Activated CD4-positive, alpha-beta memory T cell treated with anti-CD3 and anti-CD28 coated beads for 36 hours (primary cell): ENCODE data around the gene PEX1. TPM values are rescaled to one million over a fixed set of nuclear protein-coding genes. Genes with fewer than 3 reads are reported as not detected.
"Not testable (repeated sequence)": the region's sequence is repeated elsewhere in the genome, so short reads cannot be mapped to it uniquely, and the experiment has no call there.

Experiments
- CTCF ChIA-PET: fragments of 350-600 bp; sonication (Branson Sonifier 250); formaldehyde crosslinking; loops from one replicate; lab custom pipeline; 2021; ENCODE audit warnings: antibody characterized with exemption, inconsistent platforms; lab: Charles Lee
- POLR2A ChIA-PET: fragments of 350-600 bp; sonication (Branson Sonifier 250); formaldehyde crosslinking; loops from one replicate; lab custom pipeline; 2021; ENCODE audit warnings: antibody characterized with exemption; lab: Charles Lee
- DNase-seq: peaks from one replicate; pipeline ENCODE4 v3.0.0-alpha.2; 2020
- H3K27ac Mint-ChIP-seq: one replicate; pipeline ENCODE4 v1.8.0; 2021; ENCODE audit warnings: mixed read lengths
- H3K27me3 Mint-ChIP-seq: one replicate; pipeline ENCODE4 v1.8.0; 2021; ENCODE audit warnings: mixed read lengths
- H3K36me3 Mint-ChIP-seq: one replicate; pipeline ENCODE4 v1.8.0; 2021; ENCODE audit warnings: mixed read lengths
- H3K4me1 Mint-ChIP-seq: one replicate; pipeline ENCODE4 v1.8.0; 2021; ENCODE audit warnings: low read depth, mixed read lengths
- H3K4me3 Mint-ChIP-seq: one replicate; pipeline ENCODE4 v1.8.0; 2021; ENCODE audit warnings: mild to moderate bottlenecking, mixed read lengths
- H3K9me3 Mint-ChIP-seq: one replicate; pipeline ENCODE4 v1.8.0; 2021; ENCODE audit warnings: mixed read lengths
- intact Hi-C: fragments of 100-400 bp; cut with micrococcal nuclease; formaldehyde crosslinking; loops from one replicate; pipeline ENCODE4 v1.15.1; 2023
- total RNA-seq, 2 experiments: library from RNA; stranded (reverse); gene quantifications; one replicate each; pipeline ENCODE4 v1.2.3, GENCODE V29; 2021

Gene PEX1
- 10 to 100 TPM; 16.9 to 17.0 TPM for total RNA-seq

DNA sequence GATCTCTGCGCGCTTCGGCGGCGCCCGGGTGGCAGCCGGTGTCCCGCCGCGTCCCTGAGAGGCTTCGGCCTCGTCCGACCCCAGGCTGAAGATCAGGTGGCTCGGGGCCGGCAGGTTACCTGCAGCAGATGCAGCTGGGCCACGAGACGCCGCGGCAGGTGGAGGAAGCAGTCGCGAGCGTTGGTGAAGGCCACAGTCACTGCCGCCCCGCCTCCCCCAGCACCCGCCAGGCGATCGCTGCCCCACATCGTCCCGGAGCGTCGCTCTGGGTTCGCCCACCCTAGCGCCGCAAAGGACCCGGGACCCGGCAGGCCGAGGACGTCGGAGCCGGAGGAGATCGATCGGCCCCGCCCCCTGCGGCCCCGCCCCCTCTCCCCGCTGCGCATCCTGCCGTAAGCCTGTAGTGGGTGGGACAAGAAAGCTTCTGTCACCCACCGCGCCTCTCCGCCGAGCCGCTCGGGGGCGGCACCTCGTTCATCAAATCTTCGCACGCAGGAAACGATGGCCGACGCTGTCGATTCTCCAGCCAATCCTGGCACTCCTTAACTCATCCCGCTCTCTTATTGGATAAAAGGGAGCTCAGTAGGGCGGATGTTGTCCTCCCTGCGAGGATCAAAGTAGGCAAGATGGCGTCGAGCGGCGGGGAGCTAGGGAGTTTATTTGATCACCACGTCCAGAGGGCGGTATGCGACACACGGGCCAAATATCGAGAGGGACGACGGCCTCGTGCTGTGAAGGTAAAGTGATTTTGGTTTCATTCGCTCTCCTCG, at the start of gene PEX1, which contains the start of gene RBM48:
Gene PEX1, minus strand, starts transcription at position 333 of the 770 bp plus-strand sequence. Its CDS starts 85 bp downstream, at position 248.
Gene RBM48, plus strand, starts transcription at position 608 of the 770 bp plus-strand sequence. Its CDS starts 19 bp downstream, at position 627.
- peak; percentile 98 for DNase-seq
- POLR2A ChIA-PET: interaction anchor here (0.5 to 1.4 kb wide), 9 partner anchors 60 to 703 kb away, joined by 3 to 9 read pairs (median 5); partner anchors contain the start of genes ANKIB1, CDK6, FAM133B and GATAD1
- CTCF ChIA-PET: interaction anchor here (0.7 to 2.3 kb wide), 22 partner anchors 11 to 704 kb away, joined by 3 to 19 read pairs (median 4); partner anchors contain the start of genes ANKIB1, CYP51A1, FAM133B and GATAD1
- Mint-ChIP-seq H3K4me1 (peaks cover 23% of the 10 kb centered on the region), H3K27ac (peak within 1 kb of the TSS; percentile 89), H3K27me3 (peaks cover 2% of the 10 kb centered on the region), H3K4me3 (peak within 1 kb of the TSS; percentile 90), H3K36me3 (peaks cover 10% of the 10 kb centered on the region), H3K9me3 (no peaks in the 10 kb centered on the region)
- intact Hi-C loops: loop anchor here (1.0 to 5.0 kb wide), 13 partner anchors 62 to 704 kb away; partner anchors contain the start of genes AKAP9, ANKIB1, CYP51A1 and FAM133B

DNA sequence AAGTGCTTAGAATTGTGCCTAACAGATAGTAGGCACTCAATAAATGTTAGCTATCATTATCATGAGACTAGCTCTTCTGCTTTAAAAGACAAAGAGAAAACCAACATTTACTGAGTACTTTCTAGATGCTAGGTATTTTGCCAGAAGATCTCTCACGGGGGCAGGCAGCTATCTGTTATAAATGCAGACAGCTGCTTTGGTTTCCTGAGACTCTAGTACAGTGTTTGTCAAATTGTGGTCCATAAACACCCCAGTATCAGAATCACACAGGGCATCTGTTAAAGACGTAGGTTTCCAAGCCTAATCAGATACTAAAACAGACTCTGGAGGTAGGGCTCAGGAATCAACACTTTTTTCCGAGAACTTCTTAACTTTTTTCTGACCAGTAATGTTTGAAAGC, 48.0 kb upstream of the PEX1 start:
- CTCF ChIA-PET: no interaction called here

GRCh38 chr7:92569137-92569536, 40.8 kb upstream of the PEX1 start:
- H3K27ac Mint-ChIP-seq: peak overlapping the region; percentile 47
- H3K4me1 Mint-ChIP-seq: peaks cover 2% of the 10 kb centered on the region
- DNase-seq: no peak
- no peak overlapping the region for H3K4me3 Mint-ChIP-seq
- intact Hi-C loops: no loop called here
- ChIA-PET POLR2A (no interaction called here), CTCF (no interaction called here)
- H3K27me3 Mint-ChIP-seq: no peaks in the 10 kb centered on the region
- H3K36me3 Mint-ChIP-seq: peaks cover 25% of the 10 kb centered on the region
- no peaks in the 10 kb centered on the region for H3K9me3 Mint-ChIP-seq

More for the DNA sequence above, 48.0 kb upstream of the PEX1 start:
- Mint-ChIP-seq H3K4me1 (peaks cover 4% of the 10 kb centered on the region), H3K27ac (no peak overlapping the region), H3K36me3 (peaks cover 39% of the 10 kb centered on the region), H3K4me3 (no peak overlapping the region), H3K27me3 (no peaks in the 10 kb centered on the region), H3K9me3 (no peaks in the 10 kb centered on the region)
- POLR2A ChIA-PET: no interaction called here
- DNase-seq: no peak
- intact Hi-C loops: no loop called here

DNA sequence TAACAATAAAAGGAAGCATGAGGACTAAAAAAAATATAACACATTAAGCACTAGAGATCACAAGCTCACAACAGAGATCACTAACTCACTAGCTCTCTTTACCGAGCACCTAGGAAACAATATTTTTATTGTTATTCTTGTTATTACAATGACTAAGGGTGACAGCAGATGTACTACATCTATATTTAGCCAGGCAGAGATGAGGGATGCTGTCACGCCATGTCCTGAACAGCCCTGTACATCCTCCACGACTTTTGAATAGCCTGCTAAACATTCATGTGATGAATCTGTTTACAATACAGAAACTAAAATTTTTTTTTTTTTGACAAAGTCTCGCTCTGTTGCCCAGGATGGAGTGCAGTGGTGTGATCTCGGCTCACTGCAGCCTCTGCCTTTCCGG, 39.1 kb upstream of the PEX1 start:
- intact Hi-C loops: no loop called here
- H3K27ac Mint-ChIP-seq: no peak overlapping the region
- no peak for DNase-seq
- peaks cover 24% of the 10 kb centered on the region for H3K36me3 Mint-ChIP-seq
- no peaks in the 10 kb centered on the region for H3K9me3 Mint-ChIP-seq
- H3K27me3 Mint-ChIP-seq: no peaks in the 10 kb centered on the region
- no peak overlapping the region for H3K4me3 Mint-ChIP-seq
- ChIA-PET CTCF (interaction anchor here (1.2 to 1.6 kb wide), 2 partner anchors 39 to 42 kb away, joined by 3 to 4 read pairs; partner anchors contain the start of genes PEX1 and RBM48), POLR2A (no interaction called here)
- no peaks in the 10 kb centered on the region for H3K4me1 Mint-ChIP-seq

GRCh38 chr7:92563345-92563744, 35.0 kb upstream of the PEX1 start:
- CTCF ChIA-PET: interaction anchor here (0.8 kb wide), 1 partner anchor 47 kb away, joined by 3 read pairs; no protein-coding TSS in a partner anchor
- intact Hi-C loops: no loop called here
- Mint-ChIP-seq H3K4me1 (no peaks in the 10 kb centered on the region), H3K36me3 (peaks cover 18% of the 10 kb centered on the region), H3K9me3 (no peaks in the 10 kb centered on the region), H3K27ac (no peak overlapping the region), H3K4me3 (no peak overlapping the region), H3K27me3 (no peaks in the 10 kb centered on the region)
- no peak for DNase-seq
- POLR2A ChIA-PET: interaction anchor here (1.1 kb wide), 2 partner anchors 11 to 24 kb away, joined by 3 read pairs; no protein-coding TSS in a partner anchor

- Mint-ChIP-seq H3K27ac (no peak overlapping the region), H3K4me3 (no peak overlapping the region), H3K27me3 (no peaks in the 10 kb centered on the region), H3K36me3 (peaks cover 14% of the 10 kb centered on the region), H3K4me1 (no peaks in the 10 kb centered on the region), H3K9me3 (no peaks in the 10 kb centered on the region)
- intact Hi-C loops: no loop called here
- DNase-seq: no peak
- POLR2A ChIA-PET: no interaction called here
- CTCF ChIA-PET: no interaction called here
These were observed 32.3 kb upstream of the PEX1 start for GRCh38 chr7:92560602-92561001.

DNA sequence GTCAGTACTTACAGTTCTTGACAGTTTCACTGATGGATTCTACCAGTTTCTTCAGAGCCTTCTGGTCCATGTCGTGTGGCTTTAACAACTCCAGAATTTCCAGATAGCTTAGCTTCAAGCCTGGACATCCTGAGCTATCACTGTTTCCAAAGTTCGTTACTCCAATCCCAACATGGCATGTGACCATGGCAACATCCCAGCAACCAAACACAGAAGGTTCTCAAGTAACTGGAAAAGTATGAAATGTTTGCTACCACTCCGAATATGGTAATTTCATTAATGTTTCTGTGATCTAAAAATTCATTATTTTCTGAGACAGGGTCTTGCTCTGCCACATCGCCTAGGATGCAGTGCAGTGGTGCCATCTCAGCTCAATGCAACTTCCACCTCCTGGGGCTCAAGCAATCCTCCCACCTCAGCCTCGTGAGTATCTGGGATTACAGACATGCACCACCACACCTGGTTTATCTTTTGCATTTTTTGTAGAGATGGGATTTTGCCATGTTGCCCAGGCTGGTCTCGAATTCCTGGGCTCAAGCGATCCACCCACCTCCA, 29.6 kb upstream of the PEX1 start:
- Mint-ChIP-seq H3K9me3 (no peaks in the 10 kb centered on the region), H3K36me3 (peaks cover 10% of the 10 kb centered on the region), H3K4me3 (no peak overlapping the region), H3K4me1 (no peaks in the 10 kb centered on the region), H3K27ac (no peak overlapping the region), H3K27me3 (no peaks in the 10 kb centered on the region)
- CTCF ChIA-PET: no interaction called here
- DNase-seq: no peak
- intact Hi-C loops: no loop called here
- POLR2A ChIA-PET: interaction anchor here (0.9 kb wide), 1 partner anchor 32 kb away, joined by 3 read pairs; no protein-coding TSS in a partner anchor

DNA sequence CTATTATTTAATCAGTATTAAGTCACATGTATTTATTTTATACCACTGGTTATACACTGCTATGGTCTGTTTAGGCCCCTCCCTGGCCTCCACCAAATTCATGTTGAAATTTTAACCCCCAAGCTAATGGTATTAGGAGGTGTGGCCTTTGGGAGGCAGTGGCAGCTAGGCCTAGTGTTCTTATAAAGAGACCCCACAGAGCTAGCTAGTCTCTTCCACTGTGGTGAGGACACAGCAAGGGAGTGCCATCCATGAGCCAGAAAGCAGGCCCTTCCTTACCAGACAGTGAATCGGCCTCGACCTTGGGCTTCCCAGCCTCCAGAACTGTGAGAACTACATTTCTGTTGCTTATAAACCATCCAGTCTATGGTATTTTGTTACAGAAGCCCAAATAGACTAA, 28.9 kb upstream of the PEX1 start:
- peaks cover 8% of the 10 kb centered on the region for H3K36me3 Mint-ChIP-seq
- ChIA-PET CTCF (interaction anchor here (0.9 kb wide), 1 partner anchor 671 kb away, joined by 3 read pairs; no protein-coding TSS in a partner anchor), POLR2A (no interaction called here)
- no peaks in the 10 kb centered on the region for H3K27me3 Mint-ChIP-seq
- H3K4me1 Mint-ChIP-seq: no peaks in the 10 kb centered on the region
- DNase-seq: no peak
- intact Hi-C loops: no loop called here
- H3K9me3 Mint-ChIP-seq: no peaks in the 10 kb centered on the region
- no peak overlapping the region for H3K4me3 Mint-ChIP-seq
- no peak overlapping the region for H3K27ac Mint-ChIP-seq

DNA sequence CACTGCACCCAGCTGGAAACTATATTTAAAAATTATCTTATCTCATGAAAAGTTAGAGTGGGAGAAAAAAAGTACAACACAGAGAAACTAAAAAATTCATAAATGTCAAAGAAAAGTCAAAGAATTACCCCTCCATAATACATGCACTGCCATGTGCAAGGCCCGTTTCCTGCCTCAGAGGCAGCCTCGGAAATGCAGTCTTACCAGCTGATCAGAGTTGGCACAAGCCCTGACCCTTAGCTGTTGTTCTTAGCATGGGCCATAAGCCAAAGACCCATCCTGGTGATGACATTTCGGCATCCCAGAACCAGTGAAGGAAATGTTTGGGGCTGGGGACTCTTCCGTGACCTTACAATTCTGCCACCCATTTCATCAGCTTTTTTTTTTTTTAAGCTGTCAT, 21.9 kb upstream of the PEX1 start:
- Mint-ChIP-seq H3K27me3 (no peaks in the 10 kb centered on the region), H3K4me1 (no peaks in the 10 kb centered on the region), H3K36me3 (no peaks in the 10 kb centered on the region), H3K4me3 (no peak overlapping the region), H3K27ac (no peak overlapping the region), H3K9me3 (no peaks in the 10 kb centered on the region)
- ChIA-PET POLR2A (no interaction called here), CTCF (no interaction called here)
- DNase-seq: no peak
- intact Hi-C loops: no loop called here

GRCh38 chr7:92547579-92547978, 19.3 kb upstream of the PEX1 start:
- H3K27ac Mint-ChIP-seq: no peak overlapping the region
- intact Hi-C loops: no loop called here
- ChIA-PET POLR2A (no interaction called here), CTCF (no interaction called here)
- no peak overlapping the region for H3K4me3 Mint-ChIP-seq
- H3K27me3 Mint-ChIP-seq: no peaks in the 10 kb centered on the region
- no peaks in the 10 kb centered on the region for H3K9me3 Mint-ChIP-seq
- DNase-seq: no peak
- no peaks in the 10 kb centered on the region for H3K4me1 Mint-ChIP-seq
- no peaks in the 10 kb centered on the region for H3K36me3 Mint-ChIP-seq

DNA sequence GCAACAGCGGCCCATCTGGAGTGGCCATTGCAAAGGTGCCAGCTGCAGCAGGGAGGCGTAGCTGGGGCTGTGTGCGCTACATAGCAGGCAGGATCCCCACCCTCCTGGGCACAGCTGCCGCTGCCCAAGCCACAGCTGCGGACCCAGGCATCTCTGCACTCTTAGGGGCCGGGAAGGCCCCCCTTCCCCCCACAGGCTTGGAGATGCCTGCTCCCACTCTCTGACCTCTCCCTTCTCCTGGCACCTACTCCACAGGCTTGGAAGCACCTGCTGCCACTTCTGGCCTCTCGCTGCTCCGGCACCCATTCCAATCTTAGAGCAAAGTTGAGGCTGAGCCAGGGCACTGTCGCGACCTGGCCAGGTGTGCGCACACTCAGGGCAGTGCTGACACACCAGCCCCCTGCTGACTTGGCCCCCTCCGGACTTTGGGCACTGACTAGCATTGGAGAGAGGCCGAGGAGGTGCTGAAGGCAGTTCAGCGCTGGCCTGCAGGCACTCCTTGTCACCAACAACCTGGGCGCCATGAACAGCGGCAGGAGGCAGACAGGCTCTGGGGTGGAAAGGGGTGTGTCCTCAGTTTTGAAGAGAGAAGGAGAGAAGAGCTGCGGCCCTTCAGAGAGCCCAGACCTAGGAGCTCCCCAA, 18.7 kb upstream of the PEX1 start:
- H3K9me3 Mint-ChIP-seq: no peaks in the 10 kb centered on the region
- CTCF ChIA-PET: no interaction called here
- H3K36me3 Mint-ChIP-seq: no peaks in the 10 kb centered on the region

GRCh38 chr7:92545116-92545515, 16.8 kb upstream of the PEX1 start:
- H3K36me3 Mint-ChIP-seq, intact Hi-C loops, H3K27ac Mint-ChIP-seq, H3K9me3 Mint-ChIP-seq, H3K27me3 Mint-ChIP-seq, H3K4me3 Mint-ChIP-seq, CTCF ChIA-PET, POLR2A ChIA-PET, H3K4me1 Mint-ChIP-seq, DNase-seq: not testable (repeated sequence)

More for the DNA sequence above, 18.7 kb upstream of the PEX1 start:
- no peaks in the 10 kb centered on the region for H3K4me1 Mint-ChIP-seq
- no peak overlapping the region for H3K27ac Mint-ChIP-seq
- H3K4me3 Mint-ChIP-seq: no peak overlapping the region
- POLR2A ChIA-PET: no interaction called here
- intact Hi-C loops: no loop called here
- no peaks in the 10 kb centered on the region for H3K27me3 Mint-ChIP-seq
- DNase-seq: no peak
